NK-92 (cell line): ENCODE data around the gene B3GALT6.

Experiments
- DNase-seq: peaks from one replicate; lab custom pipeline; 2025; ENCODE audit not compliant: unreplicated experiment; lab: John Stamatoyannopoulos, UW

The B3GALT6 gene

DNA sequence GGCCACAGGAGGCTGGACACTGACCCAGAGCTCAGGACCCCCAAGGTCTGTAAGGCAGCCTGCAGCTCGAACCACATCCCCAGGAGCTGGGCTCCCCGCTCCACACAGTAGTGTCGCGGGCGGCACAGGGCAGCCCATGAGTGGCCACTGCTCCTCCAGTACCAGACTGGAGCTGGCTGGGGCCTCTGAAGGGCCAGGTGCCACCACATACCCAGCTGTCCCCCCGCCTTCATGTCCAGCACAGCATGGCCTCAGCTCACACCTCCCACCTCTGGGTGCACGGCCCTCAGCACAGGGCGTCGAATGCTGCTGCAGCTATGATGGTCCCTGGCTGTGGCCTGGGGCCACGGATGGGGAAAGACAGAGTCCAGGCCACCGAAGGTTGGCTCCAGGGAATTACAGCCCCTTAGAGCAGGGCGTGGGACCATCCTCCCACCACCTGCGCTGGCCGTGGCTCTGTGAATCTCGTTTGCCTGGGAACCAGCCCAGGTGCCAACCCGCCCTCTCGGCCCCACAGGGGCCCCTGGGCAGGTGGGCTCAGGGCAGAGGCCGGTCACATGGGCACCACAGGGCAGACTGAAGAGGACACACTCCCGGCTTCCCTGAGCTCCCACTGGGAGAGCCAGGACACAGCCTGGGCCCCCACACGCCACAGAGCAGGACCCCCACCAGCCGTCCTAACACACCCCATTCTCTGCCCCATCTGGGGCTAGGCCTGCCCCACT lies 16.0 kb upstream of the B3GALT6 start:
- DNase-seq = no peak

DNA sequence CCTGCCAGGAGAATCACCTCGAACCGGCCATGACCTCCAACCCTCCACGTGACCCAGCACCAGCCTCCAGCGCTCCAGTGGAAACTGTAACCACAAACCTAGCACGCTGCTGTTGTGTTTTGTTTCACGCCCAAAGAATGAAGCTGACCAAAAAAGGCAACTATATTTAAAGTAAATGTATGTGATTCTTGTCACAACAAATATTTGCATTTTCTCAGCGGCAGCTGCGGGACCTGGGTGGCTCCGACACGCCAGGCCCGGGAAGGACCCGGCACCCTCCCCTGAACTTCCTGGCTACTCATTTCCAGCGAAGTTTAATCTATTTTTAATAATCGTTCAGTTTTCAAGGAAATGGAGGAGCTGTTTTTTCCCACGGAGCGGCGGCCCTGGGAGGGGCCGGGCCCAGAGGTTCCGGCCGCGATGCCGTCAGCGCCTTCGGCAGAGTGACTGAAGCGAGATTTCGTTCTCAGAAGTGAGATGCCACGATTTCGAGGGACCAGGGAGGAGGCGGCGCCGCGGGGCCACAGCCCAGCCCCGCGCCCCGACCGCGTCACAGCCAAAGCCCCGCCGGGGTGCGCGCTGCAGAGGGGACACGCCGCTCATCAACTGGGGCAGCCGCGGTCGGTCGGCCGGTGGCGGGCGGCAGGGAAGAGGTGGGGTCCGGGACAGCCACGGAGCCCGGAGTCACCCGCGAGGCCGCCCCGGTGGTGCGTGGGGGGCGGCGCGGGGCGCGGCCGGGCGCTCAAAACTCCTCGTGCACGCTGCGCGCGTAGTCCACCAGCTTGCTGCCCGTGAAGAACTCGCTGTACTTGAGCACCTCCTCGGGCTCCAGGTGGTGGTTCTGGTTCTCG lies 15.0 kb upstream of the B3GALT6 start:
- no peak for DNase-seq

DNA sequence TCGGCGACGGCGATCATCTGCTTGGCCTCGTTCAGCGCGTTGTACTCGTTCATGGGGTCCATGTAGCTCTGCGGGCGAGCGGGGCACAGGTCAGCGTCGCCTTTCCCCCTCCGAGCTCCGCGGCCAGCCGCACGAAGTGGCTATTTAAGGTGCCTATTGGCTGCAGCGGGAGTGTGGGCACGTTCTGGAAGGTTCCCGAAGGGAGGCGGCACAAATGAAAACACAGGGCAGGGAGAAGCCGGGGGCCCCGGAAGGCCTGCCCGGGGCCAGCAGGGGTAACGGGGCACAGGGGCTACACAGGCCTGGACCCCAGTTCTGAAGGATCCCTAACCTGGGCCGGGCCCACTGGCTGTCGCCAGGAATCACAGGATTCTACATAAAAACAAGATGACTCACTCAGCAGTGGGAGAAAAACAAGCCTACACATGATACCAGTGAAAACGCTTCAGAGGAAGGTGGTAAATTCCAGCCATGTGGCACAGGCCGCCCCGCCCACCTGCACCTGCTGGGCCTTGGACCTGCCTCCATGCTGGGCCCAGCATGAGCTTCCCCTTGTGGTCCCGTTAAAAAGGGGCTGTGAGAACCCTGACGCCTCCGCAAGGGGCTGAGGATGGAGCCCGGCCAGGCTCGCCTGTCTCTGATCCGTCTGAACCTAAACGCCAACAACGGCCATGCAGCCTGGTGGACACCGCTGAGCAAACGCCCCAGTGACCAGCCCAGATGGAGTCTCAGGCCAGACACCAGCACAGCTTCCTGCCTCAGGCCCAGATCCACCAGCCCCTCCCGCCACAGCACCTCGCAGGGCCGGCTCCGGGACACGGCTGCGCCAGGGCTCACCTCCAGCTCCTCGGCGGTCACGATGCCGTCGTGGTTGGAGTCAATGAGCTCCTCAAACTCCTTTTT lies 14.2 kb upstream of the B3GALT6 start:
- no peak for DNase-seq

DNA sequence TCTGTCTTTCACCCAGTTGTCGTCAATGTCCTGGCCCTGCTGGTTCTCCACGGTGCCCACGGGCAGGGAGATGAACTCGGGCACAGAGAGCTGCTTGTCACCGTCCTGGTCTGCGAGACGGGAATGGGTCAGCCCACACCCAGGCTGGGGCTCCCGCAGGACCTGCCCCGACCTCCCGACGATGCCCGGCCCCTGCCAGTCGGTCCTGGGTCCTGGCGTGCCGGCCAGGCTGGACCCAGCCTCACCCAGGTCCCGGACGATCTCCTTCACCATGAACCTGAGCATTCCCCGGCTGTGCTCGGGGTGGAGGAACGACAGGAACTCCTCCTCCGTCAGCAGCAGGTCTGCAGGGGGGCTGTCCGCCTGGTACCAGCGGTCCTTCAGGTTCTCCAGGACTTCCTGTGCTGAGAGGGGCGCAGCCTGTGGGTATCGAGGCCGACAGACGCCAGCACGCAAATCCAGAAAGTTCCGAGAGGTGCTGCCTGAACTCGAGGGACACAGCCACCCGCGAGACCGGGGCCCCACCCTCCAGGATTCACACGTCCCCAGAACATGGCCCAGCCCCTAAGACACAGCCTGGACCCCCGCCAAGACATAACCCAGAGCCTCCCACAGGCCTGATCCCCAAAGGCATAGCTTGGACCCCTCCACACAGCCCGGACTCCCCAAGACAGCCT lies 13.4 kb upstream of the B3GALT6 start:
- no peak for DNase-seq

DNA sequence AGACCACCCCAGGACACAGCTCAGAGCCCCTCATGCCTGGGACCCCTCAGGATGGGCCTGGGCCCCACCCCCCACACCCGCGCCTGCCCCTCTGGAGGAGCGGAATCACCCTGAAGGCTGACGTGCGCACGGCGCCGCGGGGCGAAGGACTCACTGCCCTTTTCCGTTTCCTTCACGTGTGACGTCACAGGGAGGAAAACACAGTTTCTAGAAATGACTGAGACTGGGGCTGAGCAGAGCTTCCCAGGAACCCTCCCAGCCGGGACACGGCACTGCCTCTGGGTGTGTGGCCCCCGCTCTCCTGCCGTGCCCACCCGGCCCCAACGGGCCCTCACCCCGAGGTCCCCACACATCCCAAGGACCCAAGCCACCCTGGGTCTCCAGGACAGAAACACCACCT lies 12.7 kb upstream of the B3GALT6 start:
- DNase-seq = no peak

DNA sequence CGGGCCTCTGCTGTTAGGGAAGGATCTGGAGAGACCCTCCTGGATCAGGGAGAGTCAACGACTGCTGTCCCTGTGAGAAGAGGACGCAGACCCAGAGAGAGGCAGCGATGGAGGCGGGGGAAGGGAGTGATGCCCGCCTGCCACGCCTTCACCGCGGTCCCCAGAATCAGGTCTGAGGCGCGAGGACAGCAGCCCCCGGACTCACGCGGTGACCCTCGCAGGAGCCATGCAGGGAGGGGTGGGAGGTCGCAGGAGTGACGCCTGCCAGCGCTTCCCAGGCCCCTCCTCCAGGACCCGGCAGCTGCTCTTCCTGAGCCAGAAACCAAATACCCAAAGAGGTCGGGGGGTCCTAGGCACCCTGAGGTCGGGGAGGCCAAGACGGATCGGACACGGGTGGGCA lies 11.8 kb upstream of the B3GALT6 start:
- no peak for DNase-seq

DNA sequence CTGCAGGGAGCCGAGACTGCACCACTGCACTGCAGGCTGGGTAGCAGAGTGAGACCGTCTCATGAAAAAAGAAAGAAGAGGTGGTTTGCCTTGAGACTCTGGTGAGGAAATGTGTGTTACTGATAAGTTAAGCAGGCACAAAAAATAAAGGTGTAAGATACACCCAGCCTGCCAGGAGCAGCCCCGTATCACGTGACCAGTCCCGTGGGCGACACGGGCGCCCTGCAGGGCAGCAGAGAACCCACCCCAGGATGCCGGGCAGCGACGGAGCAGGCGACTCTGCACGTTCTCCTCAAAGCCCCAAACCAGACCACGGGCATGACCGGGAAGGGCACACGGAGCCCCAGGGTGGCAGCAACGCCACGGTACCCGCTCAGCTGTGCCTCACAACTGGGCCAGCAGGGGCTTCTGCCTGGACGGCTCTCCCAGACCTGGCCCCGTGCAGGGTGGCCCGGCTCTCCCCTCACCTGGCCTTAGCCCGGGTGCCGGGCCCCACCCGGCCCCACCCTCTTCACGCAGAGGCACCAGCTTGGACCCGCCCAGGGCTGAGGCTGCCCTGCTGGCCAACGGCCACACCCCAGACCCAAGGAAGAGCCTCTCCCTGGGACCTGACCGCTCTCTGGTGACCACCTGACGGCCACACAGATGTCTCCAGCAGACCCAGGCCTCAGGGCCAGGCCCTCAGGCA lies 10.0 kb upstream of the B3GALT6 start:
- no peak for DNase-seq

DNA sequence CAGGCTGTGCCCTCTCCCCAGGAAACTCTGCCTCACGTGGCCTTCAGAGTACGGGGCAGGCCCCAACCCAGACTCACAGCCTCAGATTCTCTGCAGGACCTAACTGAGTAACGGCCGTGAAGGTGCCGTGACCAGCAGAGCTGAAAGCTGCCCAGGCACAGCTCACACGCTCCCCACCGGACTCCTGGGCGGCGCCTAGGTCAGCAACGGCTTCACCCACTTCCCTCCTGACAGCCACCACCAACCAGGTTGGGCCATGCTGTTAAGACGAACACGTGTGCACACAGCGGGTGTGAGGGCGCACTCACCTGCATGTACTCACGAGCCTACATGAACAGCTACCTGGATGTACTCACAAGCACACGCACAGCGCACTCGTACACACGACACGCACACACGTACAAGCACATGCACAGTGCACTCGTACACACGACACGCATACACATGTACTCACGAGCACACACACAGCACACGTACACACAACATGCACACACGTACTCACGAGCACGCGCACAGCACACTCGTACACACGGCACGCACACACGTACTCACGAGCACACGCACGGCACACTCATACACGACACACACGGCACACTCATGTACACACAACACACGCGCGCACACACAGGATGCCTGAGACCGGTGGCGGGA lies 9.3 kb upstream of the B3GALT6 start:
- no peak for DNase-seq

DNA sequence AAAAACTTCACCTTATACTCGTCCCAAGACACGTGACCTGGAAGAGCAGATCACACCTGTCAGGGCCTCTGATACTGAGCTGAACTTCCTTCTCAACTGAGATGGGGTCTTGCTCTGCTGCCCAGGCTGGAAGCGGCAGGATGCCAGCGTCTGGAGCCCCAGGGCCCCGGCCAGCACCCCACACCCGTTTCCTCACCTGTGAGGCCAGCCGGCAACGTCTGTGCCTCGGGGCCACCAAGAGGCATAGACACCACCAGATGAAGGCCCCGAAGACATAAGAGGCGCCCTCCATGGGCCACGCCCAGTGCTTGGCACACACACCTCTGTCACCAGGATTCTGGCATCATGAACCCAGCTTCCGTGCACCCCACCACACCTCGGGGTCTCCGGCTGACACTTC lies 8.7 kb upstream of the B3GALT6 start:
- DNase-seq = no peak

DNA sequence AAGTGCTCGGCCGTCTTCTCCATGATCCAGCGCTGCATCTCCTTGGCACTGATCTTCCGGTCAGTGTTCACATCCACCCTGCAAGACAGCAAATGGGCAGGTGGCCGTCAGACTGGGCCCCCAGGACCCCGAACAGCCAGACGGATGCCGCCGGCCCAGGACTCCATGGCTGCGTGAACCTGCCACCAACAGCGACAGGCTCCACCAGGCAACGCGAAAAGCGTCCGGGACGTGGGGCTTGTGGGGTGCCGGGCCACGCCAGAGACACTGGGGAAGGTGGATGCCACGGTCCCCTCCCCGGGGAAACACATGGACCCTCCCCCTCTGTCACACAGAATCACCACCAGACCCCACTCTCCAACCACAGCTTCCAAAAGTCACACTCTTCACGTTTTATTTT lies 8.1 kb upstream of the B3GALT6 start:
- no peak for DNase-seq

DNA sequence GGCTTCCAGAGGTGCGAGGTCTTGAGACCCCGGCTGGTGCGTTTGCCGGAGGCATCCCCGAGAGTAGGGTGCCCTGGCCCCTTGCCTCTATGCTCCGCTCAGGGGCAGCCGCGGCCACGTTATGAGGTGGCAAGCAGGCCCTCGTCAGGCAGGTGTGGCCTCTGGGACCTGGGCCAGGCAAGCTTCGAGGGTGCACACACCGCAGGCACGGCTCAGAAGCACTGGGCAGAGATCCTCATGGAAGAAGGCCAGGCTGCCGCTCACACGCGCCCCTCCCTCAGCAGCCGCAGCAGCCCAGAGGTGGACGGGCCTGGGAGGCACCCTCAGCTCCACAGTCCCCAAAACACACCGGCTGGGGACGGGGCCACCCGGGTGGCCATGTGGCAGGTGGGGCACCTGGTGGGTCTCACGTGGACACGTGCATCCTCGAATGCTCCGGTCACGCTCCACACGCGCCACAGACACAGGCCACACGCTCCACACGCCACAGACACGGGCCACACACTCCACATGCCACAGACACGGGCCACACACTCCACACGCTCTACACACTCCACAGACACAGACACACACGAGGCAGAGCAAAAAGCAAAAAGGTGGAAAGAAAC lies 6.7 kb upstream of the B3GALT6 start:
- DNase-seq = no peak

DNA sequence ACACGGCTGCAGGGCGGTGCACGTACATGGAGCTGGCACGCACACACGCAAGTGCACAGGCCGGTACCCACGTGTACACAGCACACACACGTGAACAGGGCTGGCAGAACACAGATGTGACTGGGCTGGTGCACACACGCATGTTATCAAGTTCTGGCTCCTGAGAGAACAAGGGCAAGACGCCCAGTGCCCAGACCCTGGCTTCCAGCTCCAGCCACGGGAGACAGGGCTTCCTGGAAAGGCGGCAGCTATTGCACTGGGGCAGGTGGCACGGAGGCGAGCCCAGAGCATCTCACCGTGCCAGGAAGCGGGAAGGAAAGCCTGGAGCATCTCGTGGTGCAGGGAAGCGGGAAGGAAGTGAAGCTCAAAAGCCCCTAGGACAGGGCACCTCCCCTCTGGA lies 6.1 kb upstream of the B3GALT6 start:
- DNase-seq = no peak

DNA sequence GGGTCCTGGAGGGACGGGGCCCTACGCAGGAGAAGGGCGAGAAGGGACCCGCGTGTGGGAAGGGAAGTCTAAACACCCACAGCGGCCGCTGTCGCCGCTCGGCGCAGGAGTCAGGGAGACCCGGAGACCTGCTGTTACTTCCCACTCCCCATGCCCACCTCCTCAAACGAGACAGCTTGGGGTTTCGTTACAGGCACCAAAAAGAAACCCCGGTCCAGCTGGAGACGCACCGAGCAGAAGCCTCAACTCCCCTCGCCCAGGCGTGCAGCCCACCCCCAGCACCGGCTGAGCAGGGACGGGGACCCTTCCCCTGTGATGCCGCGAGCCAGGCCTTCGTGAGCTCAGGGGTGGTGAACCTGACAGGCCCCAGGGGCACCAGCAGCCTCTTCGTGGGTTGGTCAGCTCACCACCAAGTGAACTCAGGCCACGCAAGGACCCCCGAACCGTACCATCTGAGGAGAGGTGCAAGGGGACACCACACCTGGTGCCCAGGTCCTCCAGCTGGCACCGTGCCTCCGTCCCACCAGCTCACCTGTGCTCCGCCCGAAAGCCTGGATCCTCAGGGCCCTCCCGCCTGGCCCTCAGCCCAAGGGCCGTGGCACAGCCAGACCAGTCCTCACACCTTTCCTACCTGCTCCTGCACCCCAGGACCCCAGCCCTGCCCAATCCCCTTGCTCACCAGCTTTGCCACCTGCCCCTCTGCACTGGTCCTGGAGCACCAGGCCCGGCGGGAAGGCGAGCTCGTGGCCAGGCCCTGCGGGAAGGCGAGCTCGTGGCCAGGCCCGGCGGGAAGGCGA lies 5.3 kb upstream of the B3GALT6 start:
- DNase-seq = no peak

DNA sequence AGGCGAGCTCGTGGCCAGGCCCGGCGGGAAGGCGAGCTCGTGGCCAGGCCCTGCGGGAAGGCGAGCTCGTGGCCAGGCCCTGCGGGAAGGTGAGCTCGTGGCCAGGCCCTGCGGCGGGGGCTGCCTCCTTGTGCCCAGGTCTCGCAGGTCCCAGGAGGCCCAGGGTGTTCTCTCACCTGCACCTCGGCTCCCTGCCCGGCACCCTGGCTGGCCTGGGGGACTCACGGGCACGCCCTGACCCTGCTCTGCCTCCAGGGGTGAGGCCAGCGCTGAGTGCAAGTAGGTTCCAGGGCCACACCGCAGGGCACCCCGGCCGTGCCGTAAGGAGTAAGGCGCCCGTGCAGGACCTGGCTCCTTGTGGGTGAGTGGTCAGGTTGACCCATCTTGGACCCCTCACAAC lies 4.7 kb upstream of the B3GALT6 start:
- no peak for DNase-seq

DNA sequence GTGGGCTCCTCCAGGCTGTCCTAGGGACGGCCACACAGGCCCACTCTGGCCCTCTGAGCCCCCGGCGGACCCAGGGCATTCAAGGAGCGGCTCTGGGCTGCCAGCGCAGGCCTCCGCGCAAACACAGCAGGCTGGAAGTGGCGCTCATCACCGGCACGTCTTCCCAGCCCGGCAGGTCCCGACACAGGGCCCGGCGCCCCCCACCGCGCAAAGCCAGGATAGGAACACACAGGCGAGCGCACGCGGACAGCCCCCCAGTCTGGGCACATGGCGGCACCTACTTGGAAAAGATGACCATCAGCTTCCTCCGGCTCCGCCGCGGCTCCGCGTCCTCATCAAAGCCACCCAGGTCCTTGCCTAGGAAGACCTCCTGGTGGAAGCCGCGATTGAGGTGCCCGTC lies 3.9 kb upstream of the B3GALT6 start:
- no peak for DNase-seq

DNA sequence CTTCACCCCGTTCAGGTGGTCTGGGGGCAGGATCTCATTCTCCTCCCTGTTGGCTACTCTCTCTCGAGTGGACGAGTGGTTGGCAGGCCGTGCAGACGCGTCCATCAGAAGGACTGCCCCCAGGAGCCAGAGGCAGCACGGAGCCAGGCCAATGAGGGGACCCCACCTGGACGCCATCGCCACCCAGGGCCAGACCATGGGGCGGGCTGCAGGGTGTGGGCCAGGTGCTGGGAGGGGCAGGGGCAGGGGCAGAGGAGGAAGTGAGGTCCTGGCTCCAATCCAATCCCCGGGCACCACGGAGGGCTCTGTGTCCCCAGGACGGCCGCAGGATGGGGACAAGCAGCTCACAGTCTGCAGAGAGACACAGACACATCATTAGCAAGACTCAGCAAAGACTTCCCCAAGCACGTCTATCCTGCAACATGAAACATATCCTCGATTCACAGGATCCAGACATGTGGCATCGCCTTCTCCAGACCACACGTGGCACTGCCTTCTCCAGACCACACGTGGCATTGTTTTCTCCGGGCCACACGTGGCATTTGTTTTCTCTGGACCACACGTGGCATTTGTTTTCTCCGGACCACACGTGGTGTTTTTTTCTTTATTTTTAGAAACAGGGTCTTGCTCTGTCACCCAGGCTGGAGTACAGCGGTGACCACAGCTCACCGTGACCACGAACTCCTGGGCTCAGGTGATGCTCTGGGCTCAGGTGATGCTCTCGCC lies 3.3 kb upstream of the B3GALT6 start:
- DNase-seq = no peak

DNA sequence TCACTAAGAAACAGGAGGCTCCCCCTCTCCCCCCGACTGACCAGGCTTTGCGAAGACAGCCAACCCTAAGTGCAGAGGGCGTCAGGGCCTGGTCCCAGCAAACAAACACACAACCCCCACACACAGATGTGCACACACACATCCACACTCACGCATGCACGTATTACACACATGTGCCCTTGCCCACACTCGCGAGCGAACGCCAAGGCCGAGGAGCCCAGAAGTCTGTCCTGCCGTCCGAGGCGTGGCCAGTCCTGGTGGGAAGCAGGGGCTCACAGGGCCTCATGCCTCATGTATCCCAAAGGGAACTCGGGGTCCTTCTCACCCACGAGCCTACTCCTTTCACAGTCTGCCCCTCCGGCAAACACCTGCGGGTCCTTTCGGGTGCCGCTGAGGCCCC lies 2.3 kb upstream of the B3GALT6 start:
- no peak for DNase-seq
